HG03060 (cell line): ENCODE measurements around the gene MBD5.
"Not testable (repeated sequence)": the region's sequence is repeated elsewhere in the genome, so short reads cannot be mapped to it uniquely, and the experiment has no call there.

Experiments used
- ATAC-seq: cut with Tn5 transposase; IDR thresholded peaks from one replicate; pipeline ENCODE4 v1.9.1; 2021; ENCODE audit warnings: low read depth, moderate number of reproducible peaks; ENCODE audit not compliant: unreplicated experiment

Gene MBD5

DNA sequence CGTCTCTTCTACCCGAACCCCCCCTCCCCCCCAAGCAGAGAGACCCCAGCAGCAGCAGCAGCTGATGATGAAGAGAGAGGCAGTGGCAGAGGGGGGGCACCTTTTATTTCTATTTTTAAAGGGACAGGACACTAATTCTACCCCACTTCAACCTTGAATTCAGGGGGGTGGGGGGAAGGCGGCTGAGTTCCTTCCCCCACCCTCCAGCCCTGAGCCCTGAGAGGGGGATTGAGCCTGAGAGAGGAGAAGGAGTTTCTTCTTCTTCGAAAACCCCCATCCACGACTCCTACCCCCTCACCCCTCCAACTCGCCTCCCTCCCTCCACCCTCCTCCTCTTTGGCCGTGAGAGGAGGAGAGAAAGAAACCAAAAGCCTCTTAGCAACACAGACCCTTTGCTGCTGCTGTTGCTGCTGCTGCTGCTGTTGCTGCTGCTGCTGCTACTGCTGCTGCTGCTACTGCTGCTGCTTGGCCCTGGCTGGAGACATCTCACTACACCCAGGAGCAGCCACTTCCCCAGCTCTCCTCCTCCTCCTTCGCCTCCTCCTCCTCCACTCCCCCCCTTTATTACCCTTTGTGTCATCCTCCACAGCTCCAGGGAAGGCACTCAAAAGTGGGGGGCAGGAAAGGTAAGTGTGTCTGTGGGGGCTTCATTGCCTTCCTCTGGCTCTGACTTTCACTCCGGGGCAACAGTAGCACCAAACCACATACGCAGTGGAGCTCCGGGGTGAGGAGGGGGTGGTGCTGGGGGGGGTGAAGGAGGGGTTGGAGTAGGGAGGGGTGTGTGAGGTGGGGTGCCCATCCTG, at the start of gene MBD5:
MBD5 (plus strand) TSS at position 33 of the 803 bp plus-strand sequence.
- ATAC-seq: peak; percentile 8

DNA sequence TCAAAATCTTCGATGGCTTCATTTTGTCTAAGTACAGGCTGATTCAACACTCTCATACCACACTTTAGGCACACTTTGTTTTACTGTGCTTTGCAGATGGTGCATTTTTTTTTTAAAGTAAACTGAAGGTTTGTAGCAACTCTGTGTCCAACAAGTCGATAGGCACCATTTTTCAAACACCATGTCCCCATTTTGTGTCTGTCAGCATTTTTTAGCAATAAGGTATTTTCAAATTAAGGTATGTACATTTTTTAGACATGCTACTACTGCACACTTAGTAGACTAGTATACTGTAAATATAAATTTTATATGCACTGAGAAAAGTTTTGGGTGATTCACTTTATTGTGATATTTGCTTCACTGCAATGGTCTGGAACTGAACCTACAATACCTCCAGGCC, 44.8 kb upstream of the MBD5 start:
- no peak for ATAC-seq

DNA sequence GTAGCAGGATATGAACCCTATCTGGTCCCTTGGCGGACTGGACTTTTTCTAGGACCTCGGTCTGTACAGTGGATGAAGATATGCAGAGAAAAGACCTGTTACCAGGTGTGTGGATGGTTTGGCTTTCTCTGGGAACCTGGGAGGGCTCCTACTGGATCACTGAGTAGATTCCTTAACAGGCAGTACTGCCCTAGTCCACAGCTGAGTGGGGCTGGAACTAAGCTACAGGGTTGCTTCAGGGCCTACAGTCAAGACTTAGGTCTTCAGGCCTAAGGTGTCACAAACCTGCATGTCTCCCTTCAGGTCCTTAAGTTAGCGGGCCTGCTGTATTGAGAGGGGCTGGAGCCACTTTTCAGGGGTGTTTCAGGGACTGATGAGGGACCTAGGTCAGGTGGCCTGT, 43.2 kb upstream of the MBD5 start:
- no peak for ATAC-seq

DNA sequence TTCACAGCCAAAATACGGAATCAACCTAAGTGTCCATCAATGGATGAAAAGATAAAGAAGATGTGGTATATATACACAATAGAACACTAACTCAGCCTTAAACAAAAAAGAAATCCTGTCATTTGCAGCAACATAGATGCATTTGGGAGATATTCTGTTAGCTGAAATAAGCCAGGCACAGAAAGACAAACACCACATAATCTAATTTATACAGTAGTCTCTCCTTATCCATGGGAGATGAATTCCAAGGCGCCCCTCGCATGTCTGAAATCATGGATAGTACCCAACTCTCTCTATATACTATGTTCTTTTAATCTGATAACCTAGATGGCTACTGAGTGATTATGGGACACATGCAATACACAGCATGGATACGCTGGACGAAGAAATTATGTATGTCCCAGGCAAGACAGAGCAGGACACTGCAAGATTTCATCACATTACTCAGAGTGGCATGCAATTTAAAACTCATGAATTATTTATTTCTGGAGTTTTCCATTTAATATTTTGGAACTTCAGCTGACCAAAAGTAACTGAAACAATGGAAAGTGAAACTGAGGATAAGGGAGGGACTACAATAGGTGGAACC, 39.9 kb upstream of the MBD5 start:
- ATAC-seq: no peak

DNA sequence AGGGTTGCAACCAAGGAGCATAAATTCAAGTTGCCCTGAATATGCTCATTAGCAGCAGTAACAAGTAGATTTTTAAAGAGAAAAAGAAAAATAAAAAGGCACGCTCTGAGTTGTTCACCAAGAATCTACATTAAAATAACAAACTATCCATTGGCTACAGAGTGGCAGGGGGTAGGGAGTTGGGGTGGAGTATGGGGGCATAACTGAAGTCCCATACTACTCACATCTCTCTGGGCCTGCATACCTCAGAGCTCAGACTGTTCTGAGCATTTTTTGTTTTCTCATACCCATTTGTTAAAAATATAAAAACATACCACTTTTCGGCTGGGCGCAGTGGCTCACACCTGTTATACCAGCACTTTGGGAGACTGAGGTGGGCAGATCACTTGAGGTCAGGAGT, 31.8 kb upstream of the MBD5 start:
- ATAC-seq: no peak

DNA sequence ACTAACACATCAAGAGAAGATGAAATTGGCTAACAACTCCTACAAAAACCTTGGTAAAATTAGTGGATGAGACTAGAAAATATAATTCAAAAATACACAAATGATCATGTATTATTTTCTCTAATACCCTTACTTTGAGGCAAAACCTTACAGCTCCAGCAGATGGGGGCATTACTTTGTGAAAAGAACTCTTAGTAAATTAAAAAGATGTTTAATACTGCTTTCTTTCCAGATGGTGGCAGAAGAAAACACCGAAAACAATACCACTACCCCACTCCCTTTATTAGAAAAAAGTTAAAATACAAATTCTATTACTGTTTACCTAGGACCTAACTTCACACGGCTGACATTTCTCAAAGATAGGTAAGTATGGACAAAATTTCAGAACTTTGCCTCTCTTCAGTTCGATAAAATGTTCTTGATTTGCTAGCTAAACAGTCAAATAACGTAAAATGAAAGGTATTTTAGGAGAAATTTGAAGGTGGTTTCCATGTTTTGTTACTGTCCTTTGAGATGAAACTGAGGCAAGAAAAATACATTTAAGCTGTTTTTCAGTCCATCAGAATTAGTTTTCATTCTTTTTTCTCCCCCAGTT, 31.0 kb upstream of the MBD5 start:
- ATAC-seq: peak; percentile 81

DNA sequence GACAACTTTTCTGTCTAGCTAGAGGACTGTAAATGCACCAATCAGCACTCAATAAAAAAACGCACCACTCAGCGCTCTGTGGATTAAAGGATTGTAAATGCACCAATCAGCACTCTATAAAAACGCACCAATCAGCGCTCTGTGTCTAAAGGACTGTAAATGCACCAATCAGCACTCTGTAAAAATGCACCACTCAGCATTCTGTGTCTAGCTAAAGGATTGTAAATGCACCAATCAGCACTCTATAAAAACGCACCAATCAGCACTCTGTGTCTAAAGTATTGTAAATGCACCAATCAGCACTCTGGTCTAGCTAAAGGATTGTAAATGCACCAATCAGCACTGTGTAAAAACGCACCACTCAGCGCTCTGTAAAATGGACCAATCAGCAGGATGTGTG, 25.9 kb upstream of the MBD5 start:
- ATAC-seq: not testable (repeated sequence)

DNA sequence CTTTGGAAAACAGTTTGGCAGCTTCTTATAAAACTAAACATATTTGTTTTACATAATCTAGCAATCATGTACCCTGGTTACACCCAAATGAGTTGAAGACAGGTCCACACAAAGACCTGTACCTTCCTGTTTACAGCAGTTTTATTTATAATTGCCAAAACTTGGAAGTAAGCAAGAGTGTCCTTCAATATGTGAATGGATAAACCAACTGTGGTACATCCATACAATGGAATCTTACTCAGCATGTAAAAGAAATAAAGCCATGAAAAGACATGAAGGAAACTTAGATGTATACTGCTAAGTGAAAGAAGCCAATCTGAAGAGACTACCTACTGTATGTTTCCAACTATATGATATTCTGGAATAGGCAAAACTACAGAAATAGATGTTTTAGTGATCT, 24.1 kb upstream of the MBD5 start:
- no peak for ATAC-seq

GRCh38 chr2:147998203-147998602, 22.7 kb upstream of the MBD5 start:
- ATAC-seq: no peak

- ATAC-seq: no peak
These were observed 21.8 kb upstream of the MBD5 start for GRCh38 chr2:147999126-147999525.

- ATAC-seq: no peak
These were observed 20.8 kb upstream of the MBD5 start for GRCh38 chr2:148000095-148000494.

GRCh38 chr2:148002420-148002819, 18.5 kb upstream of the MBD5 start:
- not testable (repeated sequence) for ATAC-seq

DNA sequence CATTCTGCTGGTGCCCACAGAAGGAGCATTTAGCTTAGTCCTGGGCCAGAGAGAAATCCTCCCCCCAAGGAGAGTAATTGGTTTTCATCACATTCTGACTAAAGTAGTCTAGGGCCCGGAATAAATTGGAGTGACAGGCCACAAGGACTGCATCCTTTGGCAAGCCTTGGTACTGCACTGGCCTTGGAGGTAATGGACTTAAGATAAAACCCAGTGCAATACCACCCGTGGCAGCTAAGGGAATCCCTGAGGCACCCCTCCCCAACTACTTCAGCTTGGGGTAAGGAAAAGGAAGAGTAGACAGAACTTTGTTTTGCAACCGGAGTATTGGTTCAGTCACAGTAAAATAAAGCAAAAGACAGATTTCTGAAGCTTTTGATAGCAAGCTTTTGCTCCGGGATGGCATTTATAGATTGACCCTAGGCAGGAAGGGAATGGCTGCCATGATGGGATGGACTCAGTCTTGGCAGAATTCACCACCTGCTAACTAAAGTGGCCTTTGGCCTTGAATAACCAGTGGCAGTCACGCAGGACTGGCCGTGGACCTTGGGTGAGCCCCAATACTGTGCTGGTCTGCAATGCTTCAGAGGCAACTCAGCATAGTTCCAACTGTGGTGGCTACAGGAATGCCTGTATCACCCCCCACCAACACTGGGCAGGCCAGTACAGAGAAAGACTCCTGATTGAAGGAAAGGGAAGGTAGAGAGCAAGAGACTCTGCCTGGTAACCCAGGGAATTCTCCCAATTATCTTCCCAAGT, 14.5 kb upstream of the MBD5 start:
- no peak for ATAC-seq

GRCh38 chr2:148007219-148007900, 13.5 kb upstream of the MBD5 start:
- ATAC-seq: no peak

- not testable (repeated sequence) for ATAC-seq
These were observed 12.5 kb upstream of the MBD5 start for GRCh38 chr2:148008411-148008810.

DNA sequence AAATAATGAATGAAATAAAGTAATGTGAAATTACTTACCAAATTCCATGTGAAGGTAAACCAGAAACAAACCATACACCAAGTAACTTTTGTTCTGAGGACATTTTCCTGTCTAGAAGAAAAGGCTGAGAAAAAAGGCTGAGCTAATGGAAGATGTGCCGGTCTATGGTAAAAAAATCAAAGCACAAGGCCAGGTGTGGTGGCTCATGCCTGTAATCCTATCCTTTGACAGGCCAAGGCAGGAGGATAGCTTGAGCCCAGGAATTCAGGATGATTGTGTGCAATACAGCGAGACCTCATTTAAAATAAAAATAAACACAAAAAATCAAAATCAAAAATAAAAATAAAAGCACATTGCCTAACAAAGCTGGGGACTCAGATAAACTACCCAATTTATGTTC, 7.0 kb upstream of the MBD5 start:
- no peak for ATAC-seq

- ATAC-seq: no peak
These were observed 6.3 kb upstream of the MBD5 start for GRCh38 chr2:148014616-148015015.

- peak; percentile 56 for ATAC-seq
These were observed 506 bp upstream of the MBD5 start, which contains the start of gene ORC4 for GRCh38 chr2:148020111-148021058. Gene ORC4 (minus strand): TSS chr2:148020737. CDS start chr2:147975958, 44,779 bp downstream.

- ATAC-seq: no peak
These were observed 995 bp downstream of the MBD5 start for GRCh38 chr2:148021886-148022285.
